ENCODE measurements around the gene IL11. TPM values are rescaled to one million over a fixed set of nuclear protein-coding genes. Genes with fewer than 3 reads are reported as not detected.

IL11 gene
- total RNA-seq, 1 experiment from 2014 or later: 5.6 TPM

GRCh38 chr19:55373306-55373992 lies 3.2 kb upstream of the IL11 start:
- no peak for DNase-seq (ENCODE audit: low read depth)

- DNase-seq (ENCODE audit: low read depth): peak; percentile 75
These were observed 2.2 kb upstream of the IL11 start for GRCh38 chr19:55372316-55373081.

DNA sequence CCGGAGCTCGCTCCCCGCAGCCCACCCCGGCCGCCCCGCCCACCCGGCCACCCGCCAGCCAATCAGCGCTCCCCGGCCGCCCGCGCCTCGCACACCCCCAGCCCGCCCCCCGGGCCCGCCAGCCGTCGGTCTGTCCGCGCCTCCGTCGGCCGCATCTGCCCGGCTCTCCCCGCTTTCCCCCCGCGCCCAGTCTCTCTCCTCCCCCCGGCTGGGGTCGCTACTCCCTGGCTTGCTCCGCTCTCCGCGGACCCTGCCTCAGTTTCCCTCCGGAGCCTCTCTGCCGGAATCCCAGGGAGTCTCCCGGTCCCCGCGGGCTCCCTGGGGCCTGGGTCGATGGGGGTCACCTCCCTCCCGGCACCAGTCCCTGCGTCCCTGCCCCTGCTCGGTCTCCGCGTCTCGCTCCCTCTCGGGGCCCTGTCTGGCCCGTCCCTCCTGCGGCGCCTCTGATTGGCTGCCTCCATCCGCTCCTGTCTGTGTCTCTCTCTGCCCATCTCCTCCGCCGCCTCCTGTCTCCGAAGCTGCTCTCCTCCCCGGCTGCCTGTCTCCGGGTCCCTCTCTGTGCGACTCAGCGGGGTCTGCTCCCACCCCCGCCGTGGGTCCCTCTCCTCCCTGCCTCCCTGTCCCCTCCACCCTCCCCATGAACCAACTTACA lies 484 bp downstream of the IL11 start:
- DNase-seq (ENCODE audit: low read depth): peak; percentile 83

- DNase-seq (ENCODE audit: low read depth): peak; percentile 77
These were observed 1.3 kb downstream of the IL11 start for GRCh38 chr19:55368701-55369563.

DNA sequence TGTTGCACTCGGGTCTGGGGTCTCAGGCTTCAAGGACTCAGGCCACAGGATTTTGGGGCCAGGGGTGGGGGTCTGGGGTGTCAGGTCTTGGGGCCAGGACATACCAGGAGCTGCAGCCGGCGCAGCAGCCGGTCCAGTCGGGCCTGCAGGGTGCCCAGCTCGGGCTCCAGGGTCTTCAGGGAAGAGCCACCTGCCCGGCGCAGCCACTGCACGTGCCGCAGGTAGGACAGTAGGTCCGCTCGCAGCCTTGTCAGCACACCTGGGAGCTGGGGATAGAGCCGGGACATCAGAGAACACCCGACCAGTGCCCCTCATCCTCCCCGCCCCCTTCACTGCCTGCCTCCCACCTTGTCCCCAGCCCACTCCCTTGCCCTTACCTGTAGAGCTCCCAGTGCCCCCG lies 2.2 kb downstream of the IL11 start:
- no peak for DNase-seq (ENCODE audit: low read depth)

GRCh38 chr19:55366790-55367189 lies 3.5 kb downstream of the IL11 start:
- DNase-seq (ENCODE audit: low read depth): no peak

GRCh38 chr19:55365964-55366363 lies 4.3 kb downstream of the IL11 start:
- no peak for DNase-seq (ENCODE audit: low read depth)

DNA sequence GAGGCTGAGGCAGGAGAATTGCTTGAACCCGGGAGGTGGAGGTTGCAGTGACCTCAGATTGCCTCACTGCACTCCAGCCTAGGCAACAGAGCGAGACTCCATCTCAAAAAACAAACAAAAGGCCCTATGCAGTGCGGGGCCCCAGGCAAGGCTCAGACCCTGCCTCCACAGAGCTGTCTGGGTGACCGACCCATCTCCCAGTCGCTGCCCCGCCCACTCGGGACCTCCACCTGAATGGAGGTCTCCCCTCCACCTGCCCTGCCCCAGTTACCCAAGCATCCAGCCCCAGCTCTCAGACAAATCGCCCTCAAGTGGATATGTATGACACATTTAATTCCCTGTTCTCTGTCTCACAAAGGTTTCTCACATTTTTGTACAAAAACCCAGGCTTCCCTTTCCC lies 5.0 kb downstream of the IL11 start:
- no peak for DNase-seq (ENCODE audit: low read depth)

DNA sequence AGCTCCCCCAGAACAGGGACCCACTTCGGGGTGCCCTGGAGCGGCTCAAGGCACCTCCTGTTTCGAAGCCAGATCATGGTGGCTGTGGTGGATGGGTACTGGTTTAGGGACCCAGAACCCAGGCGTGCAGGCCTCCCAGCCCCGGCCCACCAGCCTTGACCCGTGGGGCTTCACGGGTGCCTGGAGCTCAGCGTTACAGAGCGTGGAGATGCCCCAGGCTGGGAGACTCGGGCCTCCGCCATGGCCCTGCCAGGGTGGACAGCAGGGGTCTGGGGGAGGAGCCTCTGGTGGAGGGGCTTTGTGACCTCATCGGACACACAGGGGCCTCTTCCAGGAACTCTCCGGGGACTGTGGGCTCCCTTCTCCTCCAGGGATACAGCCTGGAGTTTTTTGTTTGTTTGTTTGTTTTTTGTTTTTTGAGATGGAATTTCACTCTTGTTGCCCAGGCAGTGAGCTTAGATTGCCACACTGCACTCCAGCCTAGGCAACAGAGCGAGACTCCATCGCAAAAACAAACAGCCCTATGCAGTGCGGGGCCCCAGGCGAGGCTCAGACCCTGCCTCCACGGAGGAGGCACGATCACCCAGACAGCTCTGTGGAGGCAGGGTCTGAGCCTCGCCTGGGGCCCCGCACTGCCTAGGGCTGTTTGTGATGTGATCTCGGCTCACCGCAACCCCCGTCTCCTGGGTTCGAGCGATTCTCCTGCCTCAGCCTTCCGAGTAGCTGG lies 7.1 kb downstream of the IL11 start, which contains the start of gene GARIN5B:
TSS of gene GARIN5B (minus strand) at position 271 of the 727 bp plus-strand sequence. CDS start at position 77, 194 bp downstream.
- no peak for DNase-seq (ENCODE audit: low read depth)

- DNase-seq (ENCODE audit: low read depth): no peak
These were observed 7.9 kb downstream of the IL11 start for GRCh38 chr19:55362174-55362989.

DNA sequence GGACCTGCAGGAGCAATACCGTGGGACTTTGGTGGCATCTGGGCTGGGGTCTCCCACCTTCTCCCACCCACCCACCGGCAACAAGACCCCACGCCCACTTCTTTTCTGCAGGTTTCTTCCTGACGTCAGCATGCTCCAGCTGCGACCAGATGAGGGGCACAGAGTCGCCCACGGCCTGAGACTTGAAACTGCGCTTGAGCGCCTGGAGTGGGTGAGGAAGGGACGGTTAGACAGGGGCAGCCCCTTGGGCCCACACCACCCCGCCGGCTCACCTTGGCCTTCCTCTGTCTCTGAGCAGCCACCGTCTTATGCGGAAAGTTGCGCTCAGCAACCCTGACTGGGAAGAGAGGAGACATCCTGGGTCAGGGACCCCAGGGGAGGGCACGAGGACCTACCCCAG lies 9.4 kb downstream of the IL11 start:
- DNase-seq (ENCODE audit: low read depth): no peak

GRCh38 chr19:55358943-55359908 lies 11.0 kb downstream of the IL11 start:
- no peak for DNase-seq (ENCODE audit: low read depth)

DNA sequence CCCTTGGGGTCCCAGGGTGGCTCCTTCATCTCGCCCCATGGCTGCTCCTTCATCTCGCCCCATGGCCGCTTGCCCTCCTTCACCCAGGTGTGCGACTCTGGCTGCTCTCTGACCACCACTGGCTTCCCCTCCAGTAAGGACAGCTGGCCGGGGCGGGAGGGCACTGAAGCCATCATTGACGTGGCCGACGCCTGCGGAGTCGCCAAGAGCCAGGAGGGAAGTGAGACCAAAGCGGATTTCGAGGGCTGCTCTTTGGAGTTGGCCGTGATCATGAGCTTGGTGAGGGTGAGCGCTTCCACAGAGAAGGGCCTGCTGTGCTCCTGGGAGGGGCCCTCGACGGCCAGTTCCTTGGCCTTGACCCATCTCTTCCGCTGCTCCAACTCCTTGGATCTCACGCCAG lies 11.8 kb downstream of the IL11 start:
- no peak for DNase-seq (ENCODE audit: low read depth)

DNA sequence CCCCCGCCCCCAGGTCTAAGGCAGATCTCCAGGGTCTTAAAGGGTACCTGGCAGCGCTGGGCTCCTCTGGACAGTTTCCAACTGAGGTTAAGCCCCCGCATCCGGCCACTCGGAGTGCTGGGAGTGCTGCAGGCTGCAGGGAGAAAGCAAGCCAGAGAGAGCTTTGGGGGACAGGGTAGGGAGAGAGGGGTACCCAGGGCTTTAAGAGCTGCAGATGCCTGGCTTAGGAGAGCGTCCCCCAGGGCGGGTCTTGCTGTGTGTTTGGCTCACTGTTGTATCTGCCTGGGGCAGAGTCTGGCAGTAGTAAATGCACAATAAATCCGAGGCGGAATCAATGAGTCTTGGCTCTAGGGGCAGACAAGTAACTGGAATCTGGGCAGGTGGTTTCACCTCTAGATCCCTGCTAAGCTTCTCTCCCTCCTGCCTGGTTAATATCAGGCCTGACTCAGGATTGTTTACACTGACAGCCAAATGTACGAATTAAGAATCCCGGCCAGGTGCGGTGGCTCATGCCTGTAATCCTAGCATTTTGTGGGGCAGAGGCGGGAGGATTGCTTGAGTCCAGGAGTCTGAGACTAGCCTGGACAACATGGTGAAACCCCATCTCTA lies 14.9 kb downstream of the IL11 start:
- DNase-seq (ENCODE audit: low read depth): no peak

- DNase-seq (ENCODE audit: low read depth): no peak
These were observed 15.5 kb downstream of the IL11 start, which contains the start of gene COX6B2 for GRCh38 chr19:55354698-55355212. Gene COX6B2, minus strand, starts transcription at chr19:55354719. Its CDS starts 198 bp downstream, at chr19:55354521.

DNA sequence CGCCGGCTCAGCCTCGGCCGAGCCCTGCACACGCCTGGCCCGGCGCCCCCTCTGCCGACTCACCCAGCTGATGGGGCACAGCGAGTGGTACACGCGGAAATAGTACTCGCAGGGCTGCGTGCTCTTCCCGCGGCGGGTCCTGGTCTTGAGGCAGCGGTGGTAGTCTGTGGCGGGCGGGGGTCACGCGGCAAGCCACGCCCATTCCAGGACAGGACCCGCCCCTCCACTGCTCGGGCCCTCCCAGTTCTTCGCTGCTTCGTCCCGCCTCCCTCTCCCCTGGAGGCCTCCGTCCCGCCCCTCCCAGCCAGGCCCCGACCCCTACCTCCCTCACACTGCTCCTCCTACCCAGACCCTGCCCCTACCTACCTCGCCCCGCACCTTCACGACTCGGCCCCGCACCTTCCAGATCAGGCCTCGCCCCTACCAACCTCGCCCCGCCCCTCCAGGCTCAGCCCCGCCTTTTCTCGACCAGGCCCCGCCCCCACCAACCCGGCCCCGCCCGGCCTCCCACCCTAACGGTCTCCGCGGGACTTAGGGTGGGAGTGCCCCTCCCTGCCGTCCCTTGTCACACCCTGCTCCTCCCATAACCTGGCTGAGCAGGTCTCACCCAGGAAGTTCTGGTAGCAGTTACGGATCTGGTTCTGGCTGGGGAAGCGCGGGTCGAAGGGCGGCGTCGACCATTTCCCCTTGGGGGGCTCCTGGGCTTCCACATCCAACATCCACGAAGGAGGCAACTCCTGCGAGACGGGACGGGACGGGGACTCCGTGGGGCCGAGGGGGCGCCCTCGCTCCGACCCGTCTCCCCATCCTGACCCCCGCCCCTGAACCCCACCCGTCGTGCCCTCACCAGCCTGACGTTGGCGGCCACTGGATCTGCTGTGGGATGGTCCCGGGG lies 16.2 kb downstream of the IL11 start:
- DNase-seq (ENCODE audit: low read depth): peak; percentile 47

DNA sequence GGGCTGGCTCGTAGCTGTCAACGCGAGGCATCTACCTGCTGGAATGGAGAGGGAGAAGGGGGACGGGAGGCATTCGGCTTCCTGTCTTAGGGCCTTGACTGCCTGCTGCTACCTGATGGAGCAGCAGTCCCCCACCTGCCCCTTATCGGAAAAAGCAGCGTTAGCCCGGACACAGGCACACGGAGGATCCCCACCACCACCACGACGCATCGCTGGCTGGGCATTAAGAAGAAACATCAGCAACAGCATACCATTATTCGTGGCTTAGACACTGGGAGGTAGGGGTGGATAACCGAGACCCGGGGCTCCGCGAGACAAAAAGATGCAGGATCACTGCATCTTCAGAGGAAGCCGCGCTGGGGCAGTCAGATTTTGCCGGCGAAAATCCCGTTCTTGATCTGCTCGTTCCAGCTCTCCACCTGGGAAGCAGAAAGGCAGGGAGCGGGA lies 16.9 kb downstream of the IL11 start:
- no peak for DNase-seq (ENCODE audit: low read depth)

Data from RPMI7951 (cell line).